GM03348 (cell line): ENCODE measurements around the gene COX6B1.
"Not testable (repeated sequence)": the region's sequence is repeated elsewhere in the genome, so short reads cannot be mapped to it uniquely, and the experiment has no call there.

Experiments used
- DNase-seq: peaks from one replicate; pipeline ENCODE4 v3.0.0; 2012; ENCODE audit warnings: low spot score

The COX6B1 gene, protein sequence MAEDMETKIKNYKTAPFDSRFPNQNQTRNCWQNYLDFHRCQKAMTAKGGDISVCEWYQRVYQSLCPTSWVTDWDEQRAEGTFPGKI

GRCh38 chr19:35648017-35648961 lies at the start of gene COX6B1:
COX6B1 (plus strand) TSS chr19:35648323; CDS start chr19:35651244, 2,921 bp downstream.
- DNase-seq = peak; percentile 98

DNA sequence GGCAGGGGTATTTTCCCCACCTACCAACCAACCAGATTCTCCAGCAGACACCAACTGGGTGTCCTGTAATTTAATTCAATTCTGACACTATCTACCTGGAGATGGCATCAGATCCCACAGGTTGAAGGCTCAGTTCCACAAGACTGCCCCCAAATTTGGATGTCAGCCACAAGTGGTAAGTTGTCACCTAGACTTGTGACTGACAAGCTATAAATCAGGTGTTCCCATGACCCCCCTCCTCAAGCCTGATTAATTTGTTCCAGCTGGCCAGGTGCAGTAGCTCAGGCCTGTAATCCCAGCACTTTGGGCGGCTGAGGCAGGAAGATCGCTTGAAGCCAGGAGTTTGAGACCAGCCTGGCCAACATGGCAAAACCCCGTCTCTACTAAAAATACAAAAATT lies 46.2 kb upstream of the COX6B1 start:
- no peak for DNase-seq

DNA sequence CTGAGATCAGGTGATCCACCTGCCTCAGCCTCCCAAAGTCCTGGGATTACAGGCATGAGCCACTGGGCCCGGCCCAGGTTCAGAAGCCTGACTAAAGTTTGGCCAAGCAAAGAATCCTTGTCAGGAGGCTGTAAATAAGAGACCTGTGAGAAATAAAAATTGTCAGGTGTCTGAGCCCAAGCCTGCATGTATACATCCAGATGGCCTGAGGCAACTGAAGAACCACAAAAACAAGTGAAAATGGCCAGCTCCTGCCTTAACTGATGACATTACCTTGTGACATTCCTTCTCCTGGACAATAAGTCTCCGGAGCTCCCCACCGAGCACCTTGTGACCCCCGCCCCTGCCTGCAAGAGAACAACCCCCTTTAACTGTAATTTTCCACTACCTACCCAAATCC lies 43.7 kb upstream of the COX6B1 start:
- not testable (repeated sequence) for DNase-seq

DNA sequence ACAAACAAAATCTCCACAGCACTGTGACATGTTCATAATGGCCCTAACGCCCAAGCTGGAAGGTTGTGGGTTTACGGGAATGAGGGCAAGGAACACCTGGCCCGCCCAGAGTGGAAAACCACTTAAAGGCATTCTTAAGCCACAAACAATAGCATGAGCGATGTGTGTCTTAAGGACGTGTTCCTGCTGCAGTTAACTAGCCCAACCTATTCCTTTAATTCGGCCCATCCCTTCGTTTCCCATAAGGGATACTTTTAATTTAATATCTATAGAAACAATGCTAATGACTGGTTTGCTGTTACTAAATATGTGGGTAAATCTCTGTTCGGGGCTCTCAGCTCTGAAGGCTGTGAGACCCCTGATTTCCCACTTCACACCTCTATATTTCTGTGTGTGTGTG lies 41.0 kb upstream of the COX6B1 start:
- DNase-seq = not testable (repeated sequence)

DNA sequence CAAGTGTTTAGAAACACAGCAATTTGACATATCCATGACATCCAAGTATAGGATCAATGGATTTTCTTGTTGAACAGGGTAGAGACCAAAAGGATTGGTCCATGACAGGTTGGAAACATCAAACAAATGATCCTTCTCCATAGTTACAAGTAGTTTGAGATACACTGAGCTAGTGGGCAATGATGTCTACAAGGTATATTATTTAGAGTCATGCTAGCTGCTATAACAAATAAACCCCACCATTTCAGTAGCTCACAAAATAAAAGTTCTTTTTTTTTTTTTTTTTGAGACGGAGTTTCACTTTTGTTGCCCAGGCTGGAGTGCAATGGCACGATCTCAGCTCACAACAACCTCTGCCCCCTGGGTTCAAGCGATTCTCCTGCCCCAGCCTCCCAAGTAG lies 40.5 kb upstream of the COX6B1 start:
- no peak for DNase-seq

GRCh38 chr19:35608251-35608650 lies 39.9 kb upstream of the COX6B1 start:
- no peak for DNase-seq

DNA sequence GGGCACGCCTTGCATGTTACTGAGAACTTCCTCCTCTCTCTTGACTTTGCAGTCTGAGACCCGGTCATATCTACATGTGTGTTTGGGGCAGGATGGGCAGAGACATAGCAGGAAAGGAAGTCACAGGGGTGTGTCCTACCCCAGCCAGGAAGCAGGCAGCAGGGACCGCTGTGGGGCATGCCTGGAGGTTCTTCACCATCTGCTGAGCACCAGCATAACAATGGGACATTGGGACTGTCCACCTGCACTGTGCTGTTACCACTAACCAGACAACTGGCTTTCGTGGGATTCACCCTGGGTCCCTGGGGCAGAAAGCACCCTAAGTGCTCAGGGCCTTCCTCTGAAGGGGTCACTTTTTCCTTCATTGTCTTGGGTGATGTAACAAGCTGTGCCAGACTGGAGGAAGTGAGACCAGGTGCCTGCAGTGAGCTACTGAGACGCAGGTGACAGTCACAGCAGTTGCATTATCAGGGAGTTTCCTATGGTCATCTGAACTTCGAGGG lies 38.2 kb upstream of the COX6B1 start:
- DNase-seq = no peak

GRCh38 chr19:35612224-35612558 lies 35.9 kb upstream of the COX6B1 start:
- DNase-seq = no peak

- DNase-seq = peak; percentile 97
These were observed 35.4 kb upstream of the COX6B1 start, which contains the start of gene HAUS5 for GRCh38 chr19:35612559-35613321. HAUS5 (plus strand) TSS chr19:35612735; CDS start chr19:35612795, 60 bp downstream.

- DNase-seq = no peak
These were observed 34.5 kb upstream of the COX6B1 start for GRCh38 chr19:35613574-35613973.

DNA sequence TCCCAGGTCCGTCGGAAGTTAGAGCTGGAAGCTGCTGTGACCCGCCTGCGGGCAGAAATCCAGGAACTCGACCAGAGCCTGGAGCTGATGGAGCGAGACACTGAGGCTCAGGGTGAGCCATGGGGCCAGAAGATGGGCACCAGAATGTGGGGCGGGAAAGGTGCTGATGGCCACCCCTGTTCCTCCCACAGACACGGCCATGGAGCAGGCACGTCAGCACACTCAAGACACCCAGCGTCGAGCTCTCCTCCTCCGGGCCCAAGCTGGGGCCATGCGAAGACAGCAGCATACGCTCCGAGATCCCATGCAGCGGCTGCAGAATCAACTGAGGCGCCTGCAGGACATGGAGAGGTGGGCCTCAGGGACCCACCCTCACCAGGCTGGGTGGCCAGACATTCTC lies 33.1 kb upstream of the COX6B1 start:
- no peak for DNase-seq

DNA sequence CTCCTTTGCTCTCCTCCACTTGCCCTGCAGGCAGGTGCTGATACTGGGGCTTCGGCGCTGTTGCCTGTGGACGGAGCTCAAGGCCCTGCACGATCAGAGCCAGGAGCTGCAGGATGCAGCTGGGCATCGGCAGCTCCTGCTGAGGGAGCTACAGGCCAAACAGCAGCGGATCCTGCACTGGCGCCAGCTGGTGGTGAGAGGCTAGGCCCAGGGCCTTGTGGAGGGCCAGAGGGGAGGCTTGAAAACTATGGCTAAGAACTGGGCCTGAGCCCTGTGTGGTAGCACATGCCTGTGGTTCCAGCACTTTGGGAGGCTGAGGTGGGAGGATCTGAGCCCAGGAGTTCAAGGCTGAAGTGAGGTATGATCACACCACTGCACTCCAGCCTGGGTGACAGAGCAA lies 29.3 kb upstream of the COX6B1 start:
- no peak for DNase-seq

GRCh38 chr19:35619290-35619923 lies 28.7 kb upstream of the COX6B1 start:
- no peak for DNase-seq

GRCh38 chr19:35620001-35620400 lies 28.1 kb upstream of the COX6B1 start:
- DNase-seq = no peak

DNA sequence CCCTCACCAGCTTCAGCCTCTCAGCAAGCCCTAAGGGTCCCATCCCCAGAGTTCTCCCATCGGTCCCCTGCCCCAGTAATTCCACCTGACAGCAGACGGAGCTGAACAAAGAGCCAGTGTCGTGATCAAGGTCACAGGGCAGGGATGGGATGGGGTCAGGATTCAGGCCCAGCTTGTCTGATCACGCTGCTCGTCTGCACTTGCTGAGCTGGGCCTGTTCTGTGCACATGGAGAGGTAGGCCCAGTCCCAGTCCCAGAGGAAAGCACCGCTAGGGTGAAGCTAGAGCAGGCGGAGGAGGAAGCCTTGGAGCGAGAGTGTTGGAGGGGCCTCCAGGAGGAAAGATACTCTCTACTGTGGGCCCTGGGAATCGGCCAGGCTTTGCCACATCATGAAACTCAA lies 26.4 kb upstream of the COX6B1 start:
- DNase-seq = no peak

GRCh38 chr19:35622750-35623149 lies 25.4 kb upstream of the COX6B1 start:
- DNase-seq = no peak

- DNase-seq = no peak
These were observed 24.7 kb upstream of the COX6B1 start for GRCh38 chr19:35623327-35624010.

GRCh38 chr19:35628264-35628564 lies 19.9 kb upstream of the COX6B1 start:
- DNase-seq = no peak

DNA sequence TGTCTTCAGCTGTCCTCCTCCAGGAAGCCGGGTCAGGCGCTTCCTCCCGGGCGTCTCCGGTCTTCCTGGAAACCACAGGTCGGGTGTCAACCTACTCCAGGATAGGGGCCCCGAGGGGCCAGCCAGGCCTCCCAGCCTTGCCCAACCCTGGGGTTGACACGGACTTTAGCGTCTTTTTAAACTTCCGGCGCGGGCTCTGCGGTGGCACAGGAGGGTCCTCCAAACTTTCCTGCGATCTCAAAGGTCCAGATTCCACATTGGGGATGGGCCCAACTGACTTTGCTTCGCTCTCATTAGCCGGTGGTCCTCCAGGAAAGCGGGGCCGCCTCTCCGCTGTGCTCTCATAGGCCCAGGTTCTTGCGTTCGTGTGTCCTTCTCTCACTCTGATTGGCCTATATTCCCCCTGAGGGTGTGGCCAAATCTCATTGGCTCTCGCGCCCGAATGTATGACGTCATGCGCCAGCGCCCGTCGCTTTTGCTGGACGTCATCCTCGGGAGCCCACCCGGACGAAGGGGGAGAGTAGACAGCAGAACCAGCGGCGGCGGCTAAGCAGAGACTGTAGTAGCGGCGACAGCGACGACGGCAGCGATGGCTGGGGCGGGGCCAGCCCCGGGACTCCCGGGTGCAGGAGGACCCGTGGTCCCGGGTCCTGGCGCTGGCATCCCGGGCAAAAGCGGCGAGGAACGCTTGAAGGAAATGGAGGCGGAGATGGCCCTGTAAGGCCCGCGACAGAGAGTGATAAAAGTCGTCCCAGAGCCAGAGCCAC lies 19.4 kb upstream of the COX6B1 start, which contains the start of gene RBM42:
RBM42 (plus strand) TSS at position 472 of the 767 bp plus-strand sequence; CDS start at position 590, 118 bp downstream.
- DNase-seq = peak; percentile 99

GRCh38 chr19:35629332-35629633 lies 18.8 kb upstream of the COX6B1 start:
- no peak for DNase-seq
